MCF 10A (cell line): ENCODE measurements around the gene PHACTR3. TPM values are rescaled to one million over a fixed set of nuclear protein-coding genes. Genes with fewer than 3 reads are reported as not detected.

ENCODE experiments used
- BruUV-seq: library from RNA; stranded (reverse); fragments of 400-500 nt; replicated peaks from 2 replicates; lab custom pipeline; 2021; lab: Mats Ljungman, UMichigan
- CTCF ChIA-PET: fragments of 300-600 bp; sonication (Branson Sonifier 250); formaldehyde crosslinking; extraction: SDS; loops from one replicate; lab custom pipeline; 2021; ENCODE audit warnings: antibody characterized with exemption, inconsistent platforms; lab: Yijun Ruan, JAX
- POLR2A ChIA-PET: fragments of 300-600, 350-650 bp; sonication (Branson Sonifier 250); formaldehyde crosslinking; extraction: SDS; loops from one replicate; lab custom pipeline; 2020; ENCODE audit warnings: antibody characterized with exemption, inconsistent platforms; lab: Yijun Ruan, JAX
- DNase-seq: peaks from one replicate; pipeline ENCODE4 v3.0.0-alpha.2; 2018; ENCODE audit not compliant: unreplicated experiment
- H3K27ac Mint-ChIP-seq: one replicate; pipeline ENCODE4 v1.8.0; 2022; ENCODE audit warnings: mild to moderate bottlenecking, low read depth, mixed read lengths; ENCODE audit not compliant: unreplicated experiment
- H3K27me3 Mint-ChIP-seq: one replicate; pipeline ENCODE4 v1.8.0; 2022; ENCODE audit warnings: mixed read lengths; ENCODE audit not compliant: insufficient read depth, unreplicated experiment
- H3K36me3 Mint-ChIP-seq: one replicate; pipeline ENCODE4 v1.8.0; 2022; ENCODE audit warnings: mild to moderate bottlenecking, moderate library complexity, mixed read lengths; ENCODE audit not compliant: insufficient read depth, unreplicated experiment
- H3K4me1 Mint-ChIP-seq: one replicate; pipeline ENCODE4 v1.8.0; 2022; ENCODE audit warnings: mixed read lengths; ENCODE audit not compliant: insufficient read depth, unreplicated experiment
- H3K4me3 Mint-ChIP-seq: one replicate; pipeline ENCODE4 v1.8.0; 2022; ENCODE audit warnings: mild to moderate bottlenecking, moderate library complexity, mixed read lengths; ENCODE audit not compliant: unreplicated experiment
- H3K9me3 Mint-ChIP-seq: one replicate; pipeline ENCODE4 v1.8.0; 2022; ENCODE audit warnings: mixed read lengths; ENCODE audit not compliant: unreplicated experiment
- CTCF ChIP-seq: fragments of 200-600 bp; IDR thresholded peaks from one replicate; pipeline ENCODE4 v1.8.0; 2022; ENCODE audit warnings: antibody characterized with exemption, mild to moderate bottlenecking; ENCODE audit not compliant: unreplicated experiment
- intact Hi-C: fragments of 100-400 bp; cut with micrococcal nuclease; formaldehyde crosslinking; loops from 2 replicates; pipeline ENCODE4 v1.14.1; 2022
- total RNA-seq: library from RNA; stranded (reverse); gene quantifications from 2 replicates; pipeline ENCODE4 v1.2.3, GENCODE V29; 2022

The PHACTR3 gene
- total RNA-seq, 1 experiment from 2014 or later, result 22.8 TPM

- POLR2A ChIA-PET, result no interaction called here
These were observed 44.2 kb downstream of the PHACTR3 start for GRCh38 chr20:59648466-59649070.

GRCh38 chr20:59650418-59650817 lies 46.1 kb downstream of the PHACTR3 start:
- DNase-seq, result no peak
- TF ChIP-seq CTCF, result no peak
- no peak overlapping the region for H3K4me3 Mint-ChIP-seq
- CTCF ChIA-PET, result no interaction called here
- no peaks in the 10 kb centered on the region for H3K4me1 Mint-ChIP-seq
- no peak overlapping the region for H3K27ac Mint-ChIP-seq
- peaks cover 16% of the 10 kb centered on the region for H3K9me3 Mint-ChIP-seq
- intact Hi-C loops, result no loop called here
- POLR2A ChIA-PET, result no interaction called here
- peaks cover 84% of the 10 kb centered on the region for H3K27me3 Mint-ChIP-seq
- BruUV-seq, result no TSS peak
- no peaks in the 10 kb centered on the region for H3K36me3 Mint-ChIP-seq

More at GRCh38 chr20:59648466-59649070, 44.2 kb downstream of the PHACTR3 start:
- DNase-seq, result no peak
- CTCF ChIA-PET, result interaction anchor here (0.7 kb wide), 1 partner anchor 10 kb away, joined by 5 read pairs; no protein-coding TSS in a partner anchor
- peaks cover 85% of the 10 kb centered on the region for H3K27me3 Mint-ChIP-seq
- no peak for TF ChIP-seq CTCF
- H3K9me3 Mint-ChIP-seq, result peaks cover 16% of the 10 kb centered on the region
- H3K4me1 Mint-ChIP-seq, result no peaks in the 10 kb centered on the region
- H3K36me3 Mint-ChIP-seq, result no peaks in the 10 kb centered on the region
- no peak overlapping the region for H3K27ac Mint-ChIP-seq
- H3K4me3 Mint-ChIP-seq, result no peak overlapping the region
- intact Hi-C loops, result no loop called here
- BruUV-seq, result no TSS peak

- CTCF ChIA-PET, result no interaction called here
These were observed 48.0 kb downstream of the PHACTR3 start for GRCh38 chr20:59652381-59652780.

GRCh38 chr20:59656417-59656816 lies 52.1 kb downstream of the PHACTR3 start:
- no TSS peak for BruUV-seq
- H3K9me3 Mint-ChIP-seq, result peaks cover 23% of the 10 kb centered on the region
- no peaks in the 10 kb centered on the region for H3K4me1 Mint-ChIP-seq
- no peak for TF ChIP-seq CTCF
- H3K4me3 Mint-ChIP-seq, result no peak overlapping the region
- CTCF ChIA-PET, result interaction anchor here (0.5 kb wide), 1 partner anchor 63 kb away, joined by 3 read pairs; no protein-coding TSS in a partner anchor
- POLR2A ChIA-PET, result no interaction called here
- intact Hi-C loops, result no loop called here
- no peak for DNase-seq
- no peaks in the 10 kb centered on the region for H3K36me3 Mint-ChIP-seq
- H3K27me3 Mint-ChIP-seq, result peaks cover 48% of the 10 kb centered on the region
- H3K27ac Mint-ChIP-seq, result no peak overlapping the region

More at GRCh38 chr20:59652381-59652780, 48.0 kb downstream of the PHACTR3 start:
- Mint-ChIP-seq H3K4me3 (no peak overlapping the region), H3K27ac (no peak overlapping the region), H3K27me3 (peaks cover 79% of the 10 kb centered on the region), H3K36me3 (no peaks in the 10 kb centered on the region), H3K9me3 (peaks cover 19% of the 10 kb centered on the region), H3K4me1 (no peaks in the 10 kb centered on the region)
- DNase-seq, result no peak
- intact Hi-C loops, result no loop called here
- BruUV-seq, result no TSS peak
- TF ChIP-seq CTCF, result no peak
- POLR2A ChIA-PET, result no interaction called here
